MCF 10A (cell line): Measurements from ENCODE around the gene CCNDBP1. TPM values are rescaled to one million over a fixed set of nuclear protein-coding genes. Genes with fewer than 3 reads are reported as not detected.

Experiments used
- BruUV-seq: library from RNA; stranded (reverse); fragments of 400-500 nt; replicated peaks from 2 replicates; lab custom pipeline; 2021; lab: Mats Ljungman, UMichigan
- CTCF ChIA-PET: fragments of 300-600 bp; sonication (Branson Sonifier 250); formaldehyde crosslinking; extraction: SDS; loops from one replicate; lab custom pipeline; 2021; ENCODE audit warnings: antibody characterized with exemption, inconsistent platforms; lab: Yijun Ruan, JAX
- POLR2A ChIA-PET: fragments of 300-600, 350-650 bp; sonication (Branson Sonifier 250); formaldehyde crosslinking; extraction: SDS; loops from one replicate; lab custom pipeline; 2020; ENCODE audit warnings: antibody characterized with exemption, inconsistent platforms; lab: Yijun Ruan, JAX
- DNase-seq: peaks from one replicate; pipeline ENCODE4 v3.0.0-alpha.2; 2018; ENCODE audit not compliant: unreplicated experiment
- H3K27ac Mint-ChIP-seq: one replicate; pipeline ENCODE4 v1.8.0; 2022; ENCODE audit warnings: mild to moderate bottlenecking, low read depth, mixed read lengths; ENCODE audit not compliant: unreplicated experiment
- H3K27me3 Mint-ChIP-seq: one replicate; pipeline ENCODE4 v1.8.0; 2022; ENCODE audit warnings: mixed read lengths; ENCODE audit not compliant: insufficient read depth, unreplicated experiment
- H3K36me3 Mint-ChIP-seq: one replicate; pipeline ENCODE4 v1.8.0; 2022; ENCODE audit warnings: mild to moderate bottlenecking, moderate library complexity, mixed read lengths; ENCODE audit not compliant: insufficient read depth, unreplicated experiment
- H3K4me1 Mint-ChIP-seq: one replicate; pipeline ENCODE4 v1.8.0; 2022; ENCODE audit warnings: mixed read lengths; ENCODE audit not compliant: insufficient read depth, unreplicated experiment
- H3K4me3 Mint-ChIP-seq: one replicate; pipeline ENCODE4 v1.8.0; 2022; ENCODE audit warnings: mild to moderate bottlenecking, moderate library complexity, mixed read lengths; ENCODE audit not compliant: unreplicated experiment
- H3K9me3 Mint-ChIP-seq: one replicate; pipeline ENCODE4 v1.8.0; 2022; ENCODE audit warnings: mixed read lengths; ENCODE audit not compliant: unreplicated experiment
- CTCF ChIP-seq: fragments of 200-600 bp; IDR thresholded peaks from one replicate; pipeline ENCODE4 v1.8.0; 2022; ENCODE audit warnings: antibody characterized with exemption, mild to moderate bottlenecking; ENCODE audit not compliant: unreplicated experiment
- intact Hi-C: fragments of 100-400 bp; cut with micrococcal nuclease; formaldehyde crosslinking; loops from 2 replicates; pipeline ENCODE4 v1.14.1; 2022
- total RNA-seq: library from RNA; stranded (reverse); gene quantifications from 2 replicates; pipeline ENCODE4 v1.2.3, GENCODE V29; 2022

Gene CCNDBP1
- total RNA-seq, 1 experiment from 2014 or later, result 45.5 TPM

- BruUV-seq, result no TSS peak
- Mint-ChIP-seq H3K27ac (no peak overlapping the region), H3K27me3 (no peaks in the 10 kb centered on the region), H3K9me3 (no peaks in the 10 kb centered on the region), H3K4me3 (no peak overlapping the region), H3K36me3 (peaks cover 3% of the 10 kb centered on the region), H3K4me1 (no peaks in the 10 kb centered on the region)
- CTCF ChIA-PET, result no interaction called here
- TF ChIP-seq CTCF, result no peak
- POLR2A ChIA-PET, result interaction anchor here (0.6 to 1.8 kb wide), 2 partner anchors 13 to 99 kb away, joined by 3 to 6 read pairs; partner anchors contain the start of gene TMEM62
- intact Hi-C loops, result no loop called here
- DNase-seq, result no peak
Measured at GRCh38 chr15:43146184-43146583, 39.0 kb upstream of the CCNDBP1 start.

- Mint-ChIP-seq H3K36me3 (peaks cover 23% of the 10 kb centered on the region), H3K27ac (peak overlapping the region; percentile 42), H3K9me3 (no peaks in the 10 kb centered on the region), H3K4me1 (no peaks in the 10 kb centered on the region), H3K27me3 (no peaks in the 10 kb centered on the region), H3K4me3 (no peak overlapping the region)
- BruUV-seq, result no TSS peak
- intact Hi-C loops, result no loop called here
- no peak for TF ChIP-seq CTCF
- CTCF ChIA-PET, result interaction anchor here (0.6 kb wide), 1 partner anchor 401 kb away, joined by 3 read pairs; no protein-coding TSS in a partner anchor
- POLR2A ChIA-PET, result interaction anchor here (1.0 to 1.1 kb wide), 3 partner anchors 16 to 46 kb away, joined by 3 to 6 read pairs (median 3); no protein-coding TSS in a partner anchor
- peak; percentile 94 for DNase-seq
Measured at GRCh38 chr15:43150191-43150929, 34.8 kb upstream of the CCNDBP1 start.

DNA sequence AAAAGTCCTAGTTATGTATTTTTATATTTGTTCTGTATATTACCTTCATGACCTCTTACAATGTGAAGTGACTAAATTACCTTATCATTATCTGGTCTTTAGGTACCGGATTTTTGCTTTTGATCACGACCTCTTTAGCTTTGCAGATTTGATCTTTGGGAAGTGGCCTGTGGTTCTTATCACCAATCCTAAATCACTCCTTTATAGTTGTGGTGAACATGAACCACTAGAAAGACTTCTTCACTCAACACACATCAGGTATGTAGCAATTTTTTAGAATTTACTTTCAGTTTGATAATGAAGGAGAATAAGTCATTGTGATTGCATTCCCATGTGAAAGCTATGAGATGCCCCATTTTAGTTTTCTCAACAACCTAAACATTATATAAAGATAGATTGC lies 33.5 kb upstream of the CCNDBP1 start:
- Mint-ChIP-seq H3K27ac (peak overlapping the region; percentile 46), H3K9me3 (no peaks in the 10 kb centered on the region), H3K4me3 (no peak overlapping the region), H3K4me1 (no peaks in the 10 kb centered on the region), H3K27me3 (no peaks in the 10 kb centered on the region), H3K36me3 (peaks cover 35% of the 10 kb centered on the region)
- no peak for DNase-seq
- no TSS peak for BruUV-seq
- intact Hi-C loops, result no loop called here
- TF ChIP-seq CTCF, result no peak
- CTCF ChIA-PET, result interaction anchor here (0.7 kb wide), 1 partner anchor 11 kb away, joined by 6 read pairs; no protein-coding TSS in a partner anchor
- POLR2A ChIA-PET, result interaction anchor here (0.6 to 1.4 kb wide), 5 partner anchors 17 to 1436 kb away, joined by 3 to 8 read pairs (median 3); no protein-coding TSS in a partner anchor

- CTCF ChIA-PET, result no interaction called here
- peaks cover 40% of the 10 kb centered on the region for H3K36me3 Mint-ChIP-seq
- H3K27ac Mint-ChIP-seq, result no peak overlapping the region
- TF ChIP-seq CTCF, result no peak
- intact Hi-C loops, result no loop called here
- H3K4me3 Mint-ChIP-seq, result no peak overlapping the region
- POLR2A ChIA-PET, result interaction anchor here (0.9 kb wide), 1 partner anchor 19 kb away, joined by 3 read pairs; no protein-coding TSS in a partner anchor
- no peak for DNase-seq
- no TSS peak for BruUV-seq
- H3K9me3 Mint-ChIP-seq, result no peaks in the 10 kb centered on the region
- no peaks in the 10 kb centered on the region for H3K4me1 Mint-ChIP-seq
- H3K27me3 Mint-ChIP-seq, result no peaks in the 10 kb centered on the region
Measured at GRCh38 chr15:43153269-43153668, 31.9 kb upstream of the CCNDBP1 start.
